ENCODE measurements around the gene MRPS22.
A peak's percentile ranks its signal among the peaks of the same experiment; 100 is the strongest.
"Not testable (repeated sequence)": the region's sequence is repeated elsewhere in the genome, so short reads cannot be mapped to it uniquely, and the experiment has no call there.

MRPS22 gene

GRCh38 chr3:139339219-139339906 lies 4.5 kb upstream of the MRPS22 start:
- DNase-seq (ENCODE audit: low read depth) = no peak

GRCh38 chr3:139340784-139341183 lies 3.0 kb upstream of the MRPS22 start:
- no peak for DNase-seq (ENCODE audit: low read depth)

DNA sequence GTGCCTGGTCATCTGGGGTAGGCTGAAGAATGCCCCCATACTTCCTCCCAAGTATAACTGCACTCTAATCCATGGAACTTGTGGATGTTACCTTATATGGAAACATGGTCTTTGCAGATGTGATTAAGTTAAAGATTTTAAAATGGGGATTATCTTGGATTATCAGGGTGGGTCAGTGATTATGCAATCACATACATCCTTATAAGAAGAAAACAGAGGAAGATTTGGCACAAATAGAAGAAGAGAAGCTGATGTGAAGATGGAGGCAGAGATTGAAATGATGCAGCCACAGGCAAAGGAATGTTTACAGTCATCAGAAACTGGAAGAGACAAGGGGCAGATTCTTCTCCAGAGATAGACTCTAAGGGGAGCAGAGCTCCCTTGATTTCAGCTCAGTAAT lies 1.8 kb upstream of the MRPS22 start:
- no peak for DNase-seq (ENCODE audit: low read depth)

GRCh38 chr3:139346771-139347170 lies 3.0 kb downstream of the MRPS22 start:
- DNase-seq (ENCODE audit: low read depth) = no peak

DNA sequence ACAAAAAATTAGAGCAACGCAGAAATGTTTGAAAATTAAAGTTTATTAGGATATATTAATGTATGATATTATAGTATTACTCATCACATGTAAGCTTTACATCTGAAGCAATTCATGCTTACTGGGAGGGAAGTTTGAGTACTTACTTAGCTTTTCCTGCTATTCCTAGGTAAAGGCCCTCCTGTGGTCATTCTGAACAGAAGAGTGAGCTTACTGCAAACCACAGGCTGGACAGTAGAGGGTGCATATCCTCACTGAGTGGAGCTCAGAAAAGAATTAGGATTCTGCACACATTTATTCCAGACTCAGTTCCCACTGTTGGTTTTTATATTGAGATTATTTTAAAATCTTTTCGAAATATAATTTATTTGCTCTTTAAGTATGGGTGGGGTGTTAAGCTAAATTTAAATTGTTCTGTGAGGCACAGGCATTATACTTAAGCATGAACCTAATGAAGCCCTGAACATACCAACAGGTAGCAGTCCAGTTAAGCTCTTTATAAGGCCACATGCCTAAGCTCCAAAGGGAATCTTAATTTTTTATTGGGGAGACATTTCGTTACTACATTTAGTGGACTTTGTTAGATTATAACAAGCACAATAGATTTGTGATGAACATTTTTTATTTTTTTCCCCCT lies 10.2 kb downstream of the MRPS22 start:
- DNase-seq (ENCODE audit: low read depth) = no peak

- no peak for DNase-seq (ENCODE audit: low read depth)
Measured at GRCh38 chr3:139354661-139355060, 10.8 kb downstream of the MRPS22 start.

- no peak for DNase-seq (ENCODE audit: low read depth)
Measured at GRCh38 chr3:139355476-139355875, 11.7 kb downstream of the MRPS22 start.

- no peak for DNase-seq (ENCODE audit: low read depth)
Measured at GRCh38 chr3:139355891-139356290, 12.1 kb downstream of the MRPS22 start.

GRCh38 chr3:139357899-139358298 lies 14.1 kb downstream of the MRPS22 start:
- DNase-seq (ENCODE audit: low read depth) = no peak

- DNase-seq (ENCODE audit: low read depth) = no peak
Measured at GRCh38 chr3:139358841-139359562, 15.2 kb downstream of the MRPS22 start.

GRCh38 chr3:139361276-139361675 lies 17.5 kb downstream of the MRPS22 start:
- DNase-seq (ENCODE audit: low read depth) = no peak

- no peak for DNase-seq (ENCODE audit: low read depth)
Measured at GRCh38 chr3:139364549-139364948, 20.7 kb downstream of the MRPS22 start.

DNA sequence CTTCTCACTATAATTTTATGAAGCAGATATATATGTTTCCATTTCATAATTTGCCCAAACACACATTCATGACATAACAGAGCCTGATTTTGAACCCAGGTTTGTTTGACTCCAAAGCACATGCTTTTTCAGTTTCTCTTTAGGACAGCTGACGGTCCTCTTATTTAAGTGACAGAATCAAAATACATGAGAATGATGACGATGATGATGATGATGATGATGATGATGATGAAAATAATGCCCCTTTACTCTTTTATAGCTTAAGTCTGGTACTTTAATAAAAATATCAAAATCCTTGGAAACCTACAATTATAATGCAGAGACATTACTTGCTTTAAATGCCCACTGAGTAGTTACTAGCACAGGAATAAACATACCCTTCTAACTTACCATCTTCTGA lies 30.3 kb downstream of the MRPS22 start:
- DNase-seq (ENCODE audit: low read depth) = no peak

DNA sequence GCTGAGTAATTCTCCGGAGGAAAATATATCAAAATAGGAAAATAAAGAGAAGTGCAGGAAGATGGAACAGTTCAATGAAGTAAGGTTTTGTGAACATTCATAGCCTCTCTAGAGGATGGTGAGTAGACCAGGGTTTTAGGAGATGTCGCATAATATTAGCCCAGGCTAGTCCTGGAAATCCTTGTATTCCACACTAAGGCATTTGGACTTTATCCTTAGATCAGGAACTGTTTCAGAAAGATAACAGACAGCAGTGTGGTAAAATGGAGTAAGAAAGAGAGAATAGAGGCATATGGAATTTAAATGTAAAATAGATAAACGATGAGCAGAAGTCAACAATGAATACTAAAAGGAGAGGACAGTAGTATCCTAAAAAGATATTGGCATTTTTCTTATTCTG lies 33.6 kb downstream of the MRPS22 start:
- DNase-seq (ENCODE audit: low read depth) = no peak

DNA sequence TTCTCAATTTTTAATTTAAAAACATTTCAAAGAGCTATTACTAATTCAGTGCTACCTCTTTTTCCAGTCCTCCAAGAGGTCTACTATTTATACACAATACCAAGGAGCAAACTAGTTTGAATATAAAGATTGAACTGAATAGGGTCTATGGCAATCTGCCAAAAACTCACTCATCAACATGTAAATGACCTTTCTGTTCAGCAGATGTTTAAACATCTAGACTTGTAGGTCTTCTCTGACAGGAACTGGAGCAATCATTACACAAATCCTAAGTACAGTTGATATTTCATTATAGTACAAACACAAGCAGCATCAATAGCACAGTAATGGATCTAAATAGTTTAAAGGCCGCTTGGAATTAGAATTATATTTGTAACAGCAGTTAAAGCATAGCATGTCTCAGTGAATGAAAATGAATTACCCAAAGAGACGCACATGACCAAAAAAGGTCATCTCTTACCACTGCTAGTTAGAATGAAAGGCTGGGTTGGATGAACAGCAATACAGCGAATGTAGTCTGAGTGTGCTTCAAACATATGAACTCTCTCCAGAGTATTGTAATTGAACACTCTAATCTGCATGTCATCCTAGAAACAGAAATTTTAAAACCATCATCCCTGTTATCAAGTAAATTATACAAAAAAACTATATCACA lies 34.9 kb downstream of the MRPS22 start:
- no peak for DNase-seq (ENCODE audit: low read depth)

- no peak for DNase-seq (ENCODE audit: low read depth)
Measured at GRCh38 chr3:139380575-139380974, 36.8 kb downstream of the MRPS22 start.

DNA sequence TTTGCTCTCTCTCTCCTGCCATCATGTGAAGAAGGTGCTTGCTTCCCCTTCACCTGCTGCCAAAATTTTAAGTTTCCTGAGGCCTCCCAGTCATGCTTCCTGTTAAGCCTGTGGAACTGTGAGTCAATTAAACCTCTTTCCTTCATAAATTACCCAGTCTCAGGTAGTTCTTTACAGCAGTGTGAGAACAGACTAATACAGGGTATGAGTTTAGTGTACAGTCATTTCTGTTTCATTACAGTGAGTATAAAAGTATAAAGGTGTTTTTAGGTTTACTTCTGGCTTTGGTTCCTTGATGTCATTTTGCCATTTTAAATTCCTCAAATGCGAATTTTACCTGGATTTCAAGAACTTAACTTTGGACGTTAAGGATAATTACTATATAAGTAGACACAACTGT lies 38.5 kb downstream of the MRPS22 start:
- DNase-seq (ENCODE audit: low read depth) = not testable (repeated sequence)

- DNase-seq (ENCODE audit: low read depth) = no peak
Measured at GRCh38 chr3:139388077-139388476, 44.3 kb downstream of the MRPS22 start.

GRCh38 chr3:139388821-139389551 lies 45.2 kb downstream of the MRPS22 start:
- DNase-seq (ENCODE audit: low read depth) = no peak

DNA sequence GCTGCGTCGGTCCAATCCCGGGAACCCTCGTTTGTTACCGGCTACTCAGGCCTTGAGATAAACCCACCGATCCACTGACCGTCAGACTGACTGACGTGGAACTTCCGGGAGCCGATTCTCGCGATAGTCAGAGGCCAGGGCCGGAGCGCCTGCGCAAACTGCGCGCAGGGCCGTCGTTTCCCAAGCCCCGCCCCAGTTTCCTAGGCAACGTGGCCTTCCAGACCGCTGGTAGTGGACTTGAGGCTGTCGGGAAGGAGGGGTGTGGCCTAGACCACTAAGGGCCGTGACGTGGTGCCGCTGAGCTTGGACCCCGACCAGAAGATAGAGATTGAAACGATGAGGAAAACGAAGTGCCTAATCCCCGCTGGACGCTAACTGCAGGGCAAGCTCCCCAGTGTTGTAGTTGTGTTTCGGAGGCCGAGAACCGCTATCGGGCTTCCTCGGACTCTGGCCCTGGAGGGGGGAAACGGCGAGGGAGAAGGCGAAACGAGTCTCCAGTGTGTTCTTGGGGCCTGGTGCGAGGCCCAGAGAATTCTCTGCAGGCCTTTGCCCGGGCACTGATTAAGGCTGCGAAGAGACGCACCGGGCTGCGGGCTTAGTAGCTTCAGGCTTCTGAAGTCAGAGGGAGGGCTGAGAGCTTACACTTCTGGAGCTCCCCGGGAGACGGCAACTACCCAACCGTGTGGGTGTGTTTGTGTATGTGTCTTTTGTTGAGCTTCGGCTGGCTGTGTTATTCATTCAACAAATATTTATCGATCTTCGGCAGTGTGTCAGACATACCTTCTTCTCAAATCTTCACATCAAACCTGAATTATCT lies 45.9 kb downstream of the MRPS22 start, which contains the start of gene COPB2:
Gene COPB2 (minus strand): TSS at position 96 of the 817 bp plus-strand sequence. CDS start 97 bp downstream, outside the sequence.
- DNase-seq (ENCODE audit: low read depth) = peak; percentile 96

DNA sequence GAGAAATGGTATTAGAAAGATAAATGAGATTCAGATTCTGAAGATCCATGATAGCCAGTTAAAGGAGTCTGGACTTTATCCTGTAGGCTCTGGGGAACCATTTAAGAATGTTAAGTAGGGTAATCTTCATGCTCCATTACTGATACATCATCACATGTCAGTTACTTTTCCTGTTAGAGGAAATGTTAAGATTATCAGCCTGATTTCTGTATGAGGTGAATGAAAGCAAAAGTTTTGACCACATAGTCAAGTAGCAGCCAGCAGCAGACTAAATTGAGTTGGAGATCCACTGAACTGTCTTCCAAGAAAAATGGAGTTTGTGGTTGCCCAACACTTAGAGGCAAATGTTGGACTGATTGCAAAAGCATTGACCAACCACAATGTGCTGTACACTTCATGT lies 50.3 kb downstream of the MRPS22 start:
- no peak for DNase-seq (ENCODE audit: low read depth)

Measured in stimulated activated CD8-positive, alpha-beta memory T cell treated with anti-CD3 and anti-CD28 coated beads, Interleukin-7, amount 100 ng/mL, for 24 hours (primary cell).